CD4-positive, alpha-beta memory T cell (primary cell): ENCODE results near the gene TYMP. TPM values are rescaled to one million over a fixed set of nuclear protein-coding genes. Genes with fewer than 3 reads are reported as not detected.

ENCODE experiments used
- CTCF ChIA-PET: fragments of 350-600 bp; sonication (Branson Sonifier 250); formaldehyde crosslinking; loops from one replicate; lab custom pipeline; 2021; ENCODE audit warnings: inconsistent platforms; ENCODE audit not compliant: partially characterized antibody; lab: Charles Lee
- POLR2A ChIA-PET: fragments of 350-600 bp; sonication (Branson Sonifier 250); formaldehyde crosslinking; loops from one replicate; lab custom pipeline; 2021; ENCODE audit not compliant: partially characterized antibody; lab: Charles Lee
- DNase-seq, 5 donors: peaks; one replicate each; pipeline versions ENCODE4 v3.0.0 to v3.0.0-alpha.2; 2020 to 2022; ENCODE audit warnings: mixed read lengths in 1 of 5
- H3K27ac ChIP-seq: one replicate; pipeline ENCODE4 v1.7.0; 2013; ENCODE audit warnings: low read depth, low read length
- H3K27me3 ChIP-seq: 2 replicates; pipeline ENCODE4 v1.7.0; 2013; ENCODE audit warnings: mild to moderate bottlenecking, low read length, moderate library complexity; ENCODE audit not compliant: insufficient read depth
- H3K36me3 ChIP-seq: 2 replicates; pipeline ENCODE4 v1.7.0; 2013; ENCODE audit warnings: mild to moderate bottlenecking, low read length, moderate library complexity; ENCODE audit not compliant: insufficient read depth
- H3K4me1 ChIP-seq: 2 replicates; pipeline ENCODE4 v1.7.0; 2013; ENCODE audit warnings: mild to moderate bottlenecking, low read length, moderate library complexity; ENCODE audit not compliant: insufficient read depth
- H3K4me3 ChIP-seq, 2 donors: one replicate each; pipeline ENCODE4 v1.7.0; 2013; ENCODE audit warnings: low read length in 2 of 2, mild to moderate bottlenecking in 1 of 2
- H3K9me3 ChIP-seq, 2 donors: one replicate each; pipeline ENCODE4 v1.7.0; 2013; ENCODE audit warnings: low read length in 2 of 2, control low read depth in 1 of 2; ENCODE audit not compliant: control insufficient read depth in 1 of 2
- H3K27ac Mint-ChIP-seq, 7 donors: one replicate each; pipeline ENCODE4 v1.8.0; 2020 to 2021; ENCODE audit warnings: mixed read lengths in 7 of 7, mild to moderate bottlenecking in 6 of 7, inconsistent platforms in 3 of 7, moderate library complexity in 3 of 7
- H3K27me3 Mint-ChIP-seq, 2 donors: one replicate each; pipeline ENCODE4 v1.8.0; 2020 to 2021; ENCODE audit warnings: mixed read lengths in 2 of 2
- H3K36me3 Mint-ChIP-seq, 2 donors: one replicate each; pipeline ENCODE4 v1.8.0; 2020 to 2021; ENCODE audit warnings: mixed read lengths in 2 of 2, inconsistent platforms in 1 of 2, mild to moderate bottlenecking in 1 of 2
- H3K4me1 Mint-ChIP-seq, 4 donors: one replicate each; pipeline ENCODE4 v1.8.0; 2020 to 2021; ENCODE audit warnings: mixed read lengths in 4 of 4, mild to moderate bottlenecking in 1 of 4
- H3K4me3 Mint-ChIP-seq, 8 donors: one replicate each; pipeline ENCODE4 v1.8.0; 2020 to 2021; ENCODE audit warnings: mixed read lengths in 8 of 8, mild to moderate bottlenecking in 7 of 8, moderate library complexity in 6 of 8, inconsistent platforms in 3 of 8
- H3K9me3 Mint-ChIP-seq, 8 donors: one replicate each; pipeline ENCODE4 v1.8.0; 2020 to 2021; ENCODE audit warnings: mixed read lengths in 8 of 8, mild to moderate bottlenecking in 5 of 8, inconsistent platforms in 3 of 8, moderate library complexity in 1 of 8
- intact Hi-C: fragments of 100-400 bp; cut with micrococcal nuclease; formaldehyde crosslinking; loops from one replicate; pipeline ENCODE4 v1.15.1; 2023
- polyA plus RNA-seq, 2 donors: library from polyadenylated mRNA; unstranded; fragments of 300-500 nt; fragmentation: Illumina TruSeq; gene quantifications; one replicate each; pipeline ENCODE4 v1.2.3, GENCODE V29; 2021
- total RNA-seq, 2 experiments: library from RNA; stranded (reverse); gene quantifications; one replicate each; pipeline ENCODE4 v1.2.3, GENCODE V29; 2021

Gene TYMP
- total and polyA plus RNA-seq, 4 experiments from 2014 or later = 15.7 to 30.9 (median 20.0) TPM

DNA sequence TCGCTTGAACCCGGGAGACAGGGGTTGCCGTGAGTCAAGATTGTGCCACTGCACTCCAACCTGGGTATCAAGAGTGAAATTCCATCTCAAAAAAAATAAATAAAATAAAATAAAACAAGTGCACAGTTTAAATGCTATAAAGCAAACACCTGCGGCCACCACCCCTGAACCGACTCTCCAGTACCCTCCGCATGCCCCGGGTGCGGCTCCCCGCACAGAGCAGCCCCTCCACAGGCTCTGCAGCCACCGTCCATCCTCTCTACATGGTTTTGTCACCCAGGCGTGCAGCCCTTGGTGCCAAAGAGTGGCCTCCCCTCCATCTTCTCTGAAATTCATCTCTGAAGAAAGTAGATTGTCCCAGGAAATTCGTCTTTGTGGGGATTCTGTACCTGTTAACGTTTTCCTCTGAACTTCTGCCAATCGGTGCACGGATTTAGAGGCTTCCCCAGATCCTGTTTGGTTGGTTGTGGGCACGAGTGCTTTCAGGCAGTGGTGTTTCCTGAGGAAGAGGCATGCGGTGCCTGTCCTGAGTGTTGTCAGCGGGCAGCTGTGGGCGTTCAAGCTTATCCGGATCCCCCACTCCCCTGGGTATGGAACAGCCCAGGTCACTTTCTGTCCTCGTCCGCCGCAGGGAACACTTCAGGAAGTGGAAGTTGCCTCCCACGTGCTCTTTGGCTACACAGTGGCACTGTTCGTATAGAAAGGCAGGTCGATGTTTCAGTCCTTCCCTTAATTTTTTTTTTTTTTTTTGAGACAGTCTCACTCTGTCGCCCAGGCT, 39.1 kb downstream of the TYMP start:
- no peak overlapping the region for H3K27ac ChIP-seq
- intact Hi-C loops = loop anchor here (10.0 kb wide), 1 partner anchor 46 kb away; no protein-coding TSS in a partner anchor
- no peak overlapping the region for H3K4me3 ChIP-seq
- no peaks in the 10 kb centered on the region for H3K9me3 ChIP-seq
- Mint-ChIP-seq H3K9me3 (no peaks in the 10 kb centered on the region), H3K27ac (peak overlapping the region in 3 of 7 donors; percentile 8 to 55 (median 42)), H3K36me3 (no peaks in the 10 kb centered on the region), H3K4me1 (peaks cover 5 to 13% (median 6%) of the 10 kb centered on the region in 4 donors), H3K4me3 (peak overlapping the region in 6 of 8 donors; percentile 16 to 61 (median 46)), H3K27me3 (no peaks in the 10 kb centered on the region)
- H3K4me1 ChIP-seq = peaks cover 8% of the 10 kb centered on the region
- no peaks in the 10 kb centered on the region for H3K36me3 ChIP-seq
- no peaks in the 10 kb centered on the region for H3K27me3 ChIP-seq
- ChIA-PET POLR2A (no interaction called here), CTCF (no interaction called here)
- DNase-seq = no peak

- POLR2A ChIA-PET = no interaction called here
- DNase-seq = no peak
Measured at GRCh38 chr22:50489363-50490243, 40.2 kb downstream of the TYMP start.

DNA sequence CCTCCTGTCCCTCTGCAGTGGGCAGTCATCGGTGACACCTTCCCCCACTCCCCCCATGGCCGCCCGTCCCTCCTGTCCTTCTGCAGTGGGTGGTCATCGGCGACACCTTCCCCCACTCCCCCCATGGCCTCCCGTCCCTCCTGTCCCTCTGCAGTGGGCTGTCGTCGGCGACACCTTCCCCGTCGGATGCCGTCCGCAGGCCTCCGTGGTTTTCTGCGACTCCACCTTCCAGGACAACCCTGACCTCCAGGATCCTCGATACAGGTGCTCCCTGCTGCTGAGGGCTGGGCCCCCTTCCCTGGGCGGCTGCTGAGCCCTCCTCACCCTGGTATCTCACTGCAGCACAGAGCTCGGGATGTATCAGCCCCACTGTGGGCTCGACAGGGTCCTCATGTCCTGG, 40.9 kb downstream of the TYMP start:
- Histone ChIP-seq H3K4me1 (peaks cover 8% of the 10 kb centered on the region), H3K27ac (no peak overlapping the region), H3K36me3 (no peaks in the 10 kb centered on the region), H3K9me3 (no peaks in the 10 kb centered on the region), H3K27me3 (no peaks in the 10 kb centered on the region), H3K4me3 (no peak overlapping the region)
- intact Hi-C loops = no loop called here
- ChIA-PET CTCF (no interaction called here), POLR2A (no interaction called here)
- Mint-ChIP-seq H3K27me3 (no peaks in the 10 kb centered on the region), H3K4me1 (peaks cover 5 to 13% (median 6%) of the 10 kb centered on the region in 4 donors), H3K4me3 (no peak overlapping the region), H3K36me3 (no peaks in the 10 kb centered on the region), H3K9me3 (no peaks in the 10 kb centered on the region), H3K27ac (no peak overlapping the region)
- DNase-seq = no peak

More at GRCh38 chr22:50489363-50490243, 40.2 kb downstream of the TYMP start:
- H3K36me3 Mint-ChIP-seq = no peaks in the 10 kb centered on the region
- Histone ChIP-seq H3K27me3 (no peaks in the 10 kb centered on the region), H3K4me1 (peaks cover 8% of the 10 kb centered on the region), H3K27ac (no peak overlapping the region), H3K4me3 (no peak overlapping the region), H3K36me3 (no peaks in the 10 kb centered on the region), H3K9me3 (no peaks in the 10 kb centered on the region)
- CTCF ChIA-PET = interaction anchor here (0.7 kb wide), 1 partner anchor 20 kb away, joined by 3 read pairs; no protein-coding TSS in a partner anchor
- no peak overlapping the region for H3K27ac Mint-ChIP-seq
- peaks cover 5 to 13% (median 6%) of the 10 kb centered on the region in 4 donors for H3K4me1 Mint-ChIP-seq
- H3K27me3 Mint-ChIP-seq = no peaks in the 10 kb centered on the region
- no peak overlapping the region for H3K4me3 Mint-ChIP-seq
- H3K9me3 Mint-ChIP-seq = no peaks in the 10 kb centered on the region
- intact Hi-C loops = loop anchor here (10.0 kb wide), 1 partner anchor 45 kb away; no protein-coding TSS in a partner anchor

DNA sequence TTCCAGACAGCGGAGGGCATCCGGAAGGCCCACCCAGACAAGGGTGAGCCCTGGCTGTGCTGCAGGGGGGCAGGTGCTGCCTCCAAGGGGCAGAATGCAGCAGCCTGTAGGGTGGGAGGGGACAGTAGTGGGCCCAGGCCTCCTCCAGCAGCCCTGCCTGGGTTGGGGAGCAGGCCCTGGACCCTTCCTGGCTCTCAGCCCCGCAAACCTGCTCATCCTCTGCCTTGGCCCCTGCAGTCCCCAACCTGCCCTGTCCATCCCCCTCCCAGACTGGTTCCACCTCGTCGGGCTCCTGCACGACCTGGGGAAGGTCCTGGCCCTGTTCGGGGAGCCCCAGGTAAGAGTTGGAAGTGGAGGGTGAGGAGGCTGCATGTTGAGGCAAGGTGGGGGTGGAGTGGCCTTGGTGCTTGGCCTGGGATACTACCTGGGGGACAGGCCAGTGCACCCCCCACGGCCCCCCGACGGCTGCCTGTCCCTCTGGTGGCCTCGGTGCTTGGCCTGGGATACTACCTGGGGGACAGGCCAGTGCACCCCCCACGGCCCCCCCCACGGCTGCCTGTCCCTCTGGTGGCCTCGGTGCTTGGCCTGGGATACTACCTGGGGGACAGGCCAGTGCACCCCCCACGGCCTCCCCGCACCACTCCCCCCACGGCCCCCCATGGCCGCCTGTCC, 41.7 kb downstream of the TYMP start:
- H3K27ac ChIP-seq = no peak overlapping the region
- no peak for DNase-seq
- H3K27me3 ChIP-seq = no peaks in the 10 kb centered on the region
- ChIA-PET POLR2A (no interaction called here), CTCF (no interaction called here)
- H3K4me1 ChIP-seq = peaks cover 8% of the 10 kb centered on the region
- Mint-ChIP-seq H3K9me3 (no peaks in the 10 kb centered on the region), H3K4me1 (peaks cover 5 to 13% (median 6%) of the 10 kb centered on the region in 4 donors), H3K4me3 (no peak overlapping the region), H3K36me3 (no peaks in the 10 kb centered on the region), H3K27ac (no peak overlapping the region), H3K27me3 (no peaks in the 10 kb centered on the region)
- H3K9me3 ChIP-seq = no peaks in the 10 kb centered on the region
- no peaks in the 10 kb centered on the region for H3K36me3 ChIP-seq
- intact Hi-C loops = no loop called here
- H3K4me3 ChIP-seq = no peak overlapping the region

GRCh38 chr22:50487290-50488005, 42.4 kb downstream of the TYMP start:
- H3K4me3 Mint-ChIP-seq = no peak overlapping the region
- intact Hi-C loops = no loop called here
- no peak overlapping the region for H3K4me3 ChIP-seq
- H3K9me3 Mint-ChIP-seq = no peaks in the 10 kb centered on the region
- ChIA-PET POLR2A (no interaction called here), CTCF (interaction anchor here (0.8 to 2.2 kb wide), 2 partner anchors 9 to 10 kb away, joined by 3 to 8 read pairs; no protein-coding TSS in a partner anchor)
- no peak overlapping the region for H3K27ac Mint-ChIP-seq
- peaks cover 8% of the 10 kb centered on the region for H3K4me1 ChIP-seq
- H3K4me1 Mint-ChIP-seq = peaks cover 5 to 13% (median 6%) of the 10 kb centered on the region in 4 donors
- no peak for DNase-seq
- H3K27ac ChIP-seq = no peak overlapping the region
- no peaks in the 10 kb centered on the region for H3K36me3 Mint-ChIP-seq
- no peaks in the 10 kb centered on the region for H3K27me3 Mint-ChIP-seq
- no peaks in the 10 kb centered on the region for H3K9me3 ChIP-seq
- no peaks in the 10 kb centered on the region for H3K27me3 ChIP-seq
- no peaks in the 10 kb centered on the region for H3K36me3 ChIP-seq

DNA sequence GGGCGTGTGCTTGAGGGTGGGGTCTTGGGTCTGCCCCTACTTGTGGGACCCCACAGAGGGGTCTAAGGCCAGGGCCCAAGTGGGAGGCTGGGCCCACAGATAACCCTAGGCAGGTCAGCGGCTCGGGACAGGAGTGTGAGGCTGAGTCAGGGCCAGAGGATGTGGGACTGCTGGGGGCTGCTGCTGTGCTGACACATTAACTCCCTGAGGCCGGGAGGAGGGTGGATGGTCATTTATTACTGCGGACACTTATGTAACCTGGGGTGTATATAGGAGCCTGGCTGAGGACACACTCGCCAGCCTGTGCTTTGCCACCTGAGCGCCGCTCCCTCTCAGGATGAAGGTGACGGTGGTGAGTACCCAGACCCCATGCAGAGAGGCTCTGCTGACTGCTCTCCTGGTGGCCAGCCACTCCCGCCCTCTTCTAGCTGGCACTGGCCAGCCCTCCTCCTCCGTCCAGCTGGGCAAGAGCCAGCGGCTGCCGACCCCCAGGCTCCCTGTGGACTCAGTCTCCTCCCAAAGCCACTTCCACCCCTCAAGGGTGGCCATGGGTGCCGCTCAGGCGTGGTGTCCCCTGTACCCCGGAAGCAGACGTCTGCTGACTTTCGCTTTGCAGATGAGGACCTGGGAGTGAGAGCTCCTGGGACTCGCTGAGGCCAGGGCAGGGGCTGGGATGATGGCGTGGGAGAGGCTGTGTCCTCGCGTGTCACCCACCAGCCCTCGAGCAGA, 43.1 kb downstream of the TYMP start, which contains the start of gene MIOX:
Gene MIOX, plus strand, starts transcription at position 299 of the 729 bp plus-strand sequence. Its CDS starts 39 bp downstream, at position 338.
- Histone ChIP-seq H3K27ac (no peak within 1 kb of the TSS), H3K4me1 (peaks cover 15% of the 10 kb centered on the region), H3K27me3 (no peaks in the 10 kb centered on the region), H3K36me3 (no peaks in the 10 kb centered on the region), H3K9me3 (no peaks in the 10 kb centered on the region), H3K4me3 (no peak within 1 kb of the TSS)
- H3K27me3 Mint-ChIP-seq = no peaks in the 10 kb centered on the region
- H3K36me3 Mint-ChIP-seq = no peaks in the 10 kb centered on the region
- H3K4me1 Mint-ChIP-seq = peaks cover 5 to 13% (median 6%) of the 10 kb centered on the region in 4 donors
- no peaks in the 10 kb centered on the region for H3K9me3 Mint-ChIP-seq
- H3K4me3 Mint-ChIP-seq = no peak within 1 kb of the TSS
- ChIA-PET CTCF (interaction anchor here (0.8 to 2.2 kb wide), 2 partner anchors 8 to 11 kb away, joined by 3 to 8 read pairs; no protein-coding TSS in a partner anchor), POLR2A (no interaction called here)
- intact Hi-C loops = no loop called here
- DNase-seq = no peak
- peak within 1 kb of the TSS in 2 of 7 donors; percentile 4 to 30 for H3K27ac Mint-ChIP-seq
